H1 (cell line): ENCODE data around the gene GRXCR1. TPM values are rescaled to one million over a fixed set of nuclear protein-coding genes. Genes with fewer than 3 reads are reported as not detected.

Experiments
- CTCF ChIA-PET: fragments of 300-600 bp; sonication (Branson Sonifier 250); formaldehyde crosslinking; loops from one replicate; lab custom pipeline; 2021; ENCODE audit not compliant: partially characterized antibody; lab: Charles Lee
- POLR2A ChIA-PET: fragments of 300-600 bp; sonication (Branson Sonifier 250); formaldehyde crosslinking; loops from one replicate; lab custom pipeline; 2021; ENCODE audit warnings: inconsistent platforms; ENCODE audit not compliant: partially characterized antibody; lab: Charles Lee
- DNase-seq, 2 experiments: peaks; one replicate each; pipeline versions ENCODE4 v3.0.0 to v3.0.0-alpha.2; 2010 to 2022; ENCODE audit warnings: low spot score in 2 of 2, low read depth in 1 of 2, mixed read lengths in 1 of 2
- FAIRE-seq: peaks from 2 replicates; lab custom pipeline; 2011; peaks lifted over from hg19 to GRCh38; lab: Jason Lieb, UNC
- H2AFZ ChIP-seq: 2 replicates; pipeline ENCODE4 v1.8.1; 2012; ENCODE audit warnings: low read length, inconsistent platforms
- H2AK5ac ChIP-seq: 2 replicates; pipeline ENCODE4 v1.6.1; 2013; ENCODE audit warnings: low read depth, low read length
- H2BK120ac ChIP-seq: replicated peaks from 2 replicates; pipeline ENCODE3; 2013; ENCODE audit warnings: low read depth, low read length, inconsistent platforms
- H2BK12ac ChIP-seq: 2 replicates; pipeline ENCODE4 v1.6.1; 2013; ENCODE audit warnings: low read depth, low read length
- H2BK15ac ChIP-seq: 2 replicates; pipeline ENCODE4 v1.6.1; 2013; ENCODE audit warnings: low read length
- H2BK20ac ChIP-seq: 2 replicates; pipeline ENCODE4 v1.6.1; 2013; ENCODE audit warnings: low read length
- H2BK5ac ChIP-seq: 2 replicates; pipeline ENCODE4 v1.6.1; 2013; ENCODE audit warnings: low read depth, low read length
- H3K14ac ChIP-seq: 2 replicates; pipeline ENCODE4 v1.6.1; 2013; ENCODE audit warnings: inconsistent platforms; ENCODE audit not compliant: insufficient read length
- H3K18ac ChIP-seq: 2 replicates; pipeline ENCODE4 v1.6.1; 2013; ENCODE audit warnings: low read length; ENCODE audit errors: extremely low read depth
- H3K23ac ChIP-seq: 2 replicates; pipeline ENCODE4 v1.6.1; 2013; ENCODE audit warnings: inconsistent platforms; ENCODE audit not compliant: insufficient read length
- H3K23me2 ChIP-seq: 2 replicates; pipeline ENCODE4 v1.6.1; 2013; ENCODE audit warnings: low read depth, low read length
- H3K27ac ChIP-seq: 2 replicates; pipeline ENCODE4 v1.6.1; 2011; ENCODE audit warnings: low read depth, low read length, inconsistent platforms
- H3K27me3 ChIP-seq, 4 experiments: replicated peaks in 1 of 4; 1 replicate in 1 of 4; 2 replicates in 3 of 4; pipeline versions ENCODE4 v1.6.1 to v1.8.1; 2011 to 2013; ENCODE audit warnings: low read length in 3 of 4, mild to moderate bottlenecking in 3 of 4, inconsistent platforms in 2 of 4, mixed read lengths in 2 of 4, moderate library complexity in 1 of 4; ENCODE audit not compliant: control insufficient read depth in 3 of 4, insufficient read depth in 3 of 4; ENCODE audit errors: extremely low read depth in 1 of 4
- H3K36me3 ChIP-seq, 4 experiments: 2 replicates each; pipeline versions ENCODE4 v1.6.1 to v1.8.1; 2011 to 2013; ENCODE audit warnings: mild to moderate bottlenecking in 4 of 4, low read length in 3 of 4, moderate library complexity in 2 of 4, control low read depth in 1 of 4, inconsistent platforms in 1 of 4; ENCODE audit not compliant: insufficient read depth in 4 of 4, control insufficient read depth in 2 of 4
- H3K4ac ChIP-seq: replicated peaks from 2 replicates; pipeline ENCODE3; 2013; ENCODE audit warnings: low read length, low read depth, mixed read lengths, inconsistent platforms; ENCODE audit not compliant: insufficient read length
- H3K4me1 ChIP-seq, 4 experiments: replicated peaks in 1 of 4; 1 replicate in 1 of 4; 2 replicates in 3 of 4; pipeline versions ENCODE4 v1.6.1 to v1.8.1; 2011 to 2013; ENCODE audit warnings: low read length in 3 of 4, inconsistent platforms in 2 of 4, mixed read lengths in 1 of 4; ENCODE audit not compliant: insufficient read depth in 4 of 4, control insufficient read depth in 3 of 4
- H3K4me2 ChIP-seq, 2 experiments: 2 replicates each; pipeline versions ENCODE4 v1.6.1 to v1.8.1; 2011 to 2013; ENCODE audit warnings: low read depth in 2 of 2, low read length in 2 of 2, control low read depth in 1 of 2, inconsistent platforms in 1 of 2, mild to moderate bottlenecking in 1 of 2; ENCODE audit not compliant: insufficient read depth in 1 of 2
- H3K4me3 ChIP-seq, 4 experiments: fragments of 200-600, 300-600 bp in 1 of 4; sonication (generic), shearing (Covaris generic), sonication (Bioruptor Twin) in 1 of 4; 2 replicates each; pipeline versions ENCODE4 v1.5.1 to v1.8.1; 2011 to 2016; ENCODE audit warnings: low read length in 4 of 4, low read depth in 3 of 4, control low read depth in 2 of 4, inconsistent platforms in 2 of 4, mild to moderate bottlenecking in 2 of 4, mixed read lengths in 1 of 4, moderate library complexity in 1 of 4; ENCODE audit not compliant: insufficient read depth in 2 of 4; ENCODE audit errors: extremely low read depth in 1 of 4
- H3K56ac ChIP-seq: replicated peaks from 2 replicates; pipeline ENCODE3; 2013; ENCODE audit warnings: low read depth, mild to moderate bottlenecking, mixed read lengths, low read length, inconsistent platforms; ENCODE audit not compliant: insufficient read length
- H3K79me1 ChIP-seq: 2 replicates; pipeline ENCODE4 v1.6.1; 2013; ENCODE audit warnings: low read depth, low read length, control low read depth
- H3K79me2 ChIP-seq, 2 experiments: 2 replicates each; pipeline versions ENCODE4 v1.6.1 to v1.8.1; 2012 to 2013; ENCODE audit warnings: low read length in 2 of 2, mild to moderate bottlenecking in 2 of 2, inconsistent platforms in 1 of 2; ENCODE audit not compliant: insufficient read depth in 2 of 2, control insufficient read depth in 1 of 2
- H3K9ac ChIP-seq, 4 experiments: replicated peaks in 1 of 4; 1 replicate in 1 of 4; 2 replicates in 3 of 4; pipeline versions ENCODE4 v1.6.1 to v1.8.1; 2011 to 2013; ENCODE audit warnings: low read depth in 3 of 4, low read length in 3 of 4, control low read depth in 2 of 4, mild to moderate bottlenecking in 2 of 4, moderate library complexity in 2 of 4, inconsistent platforms in 1 of 4; ENCODE audit errors: extremely low read depth in 1 of 4
- H3K9me3 ChIP-seq, 2 experiments: 2 replicates each; pipeline versions ENCODE4 v1.6.1 to v1.8.1; 2012 to 2013; ENCODE audit warnings: mild to moderate bottlenecking in 2 of 2, moderate library complexity in 2 of 2, control low read depth in 1 of 2, inconsistent platforms in 1 of 2, low read depth in 1 of 2, low read length in 1 of 2, mixed read lengths in 1 of 2; ENCODE audit not compliant: insufficient read depth in 2 of 2
- H4K20me1 ChIP-seq, 2 experiments: replicated peaks in 1 of 2; 2 replicates each; pipeline versions ENCODE3 to v1.8.1; 2011 to 2013; ENCODE audit warnings: inconsistent platforms in 2 of 2, low read length in 2 of 2, mild to moderate bottlenecking in 1 of 2; ENCODE audit not compliant: insufficient read depth in 2 of 2, control insufficient read depth in 1 of 2
- H4K5ac ChIP-seq: 2 replicates; pipeline ENCODE4 v1.6.1; 2013; ENCODE audit warnings: low read length, low read depth, mixed read lengths, inconsistent platforms; ENCODE audit not compliant: insufficient read length
- H4K8ac ChIP-seq: 2 replicates; pipeline ENCODE4 v1.8.0; 2013; ENCODE audit warnings: mild to moderate bottlenecking, moderate library complexity, low read length, inconsistent platforms; ENCODE audit not compliant: insufficient read depth; ENCODE audit errors: extremely low read depth
- H4K91ac ChIP-seq: replicated peaks from 2 replicates; pipeline ENCODE3; 2013; ENCODE audit warnings: low read length, mixed read lengths, inconsistent platforms; ENCODE audit not compliant: insufficient read length
- EGR1 ChIP-seq: IDR thresholded peaks from 2 replicates; pipeline ENCODE4 v1.6.1; 2011; ENCODE audit warnings: low read depth, low read length, borderline replicate concordance
- PHF8 ChIP-seq: fragments of 200-600 bp; sonication (generic); conservative IDR thresholded peaks from 2 replicates; pipeline ENCODE4 v1.7.1; 2012; ENCODE audit warnings: low read depth, mild to moderate bottlenecking, inconsistent platforms, low read length, moderate library complexity
- POLR2AphosphoS5 ChIP-seq: IDR thresholded peaks from 2 replicates; pipeline ENCODE4 v1.6.1; 2011; ENCODE audit warnings: low read depth, low read length
- SIX5 ChIP-seq: IDR thresholded peaks from 2 replicates; pipeline ENCODE4 v1.6.1; 2011; ENCODE audit warnings: mild to moderate bottlenecking, low read depth, low read length
- TAF1 ChIP-seq: IDR thresholded peaks from 2 replicates; pipeline ENCODE4 v1.6.1; 2011; ENCODE audit warnings: mild to moderate bottlenecking, low read depth, low read length
- polyA plus RNA-seq, 7 experiments: library from polyadenylated mRNA; depleted of rRNA in 3 of 7; stranded (reverse) in 5 of 7; unstranded in 2 of 7; fragments of >200 nt in 5 of 7; fragments of 200-250 nt in 2 of 7; gene quantifications; 1 replicate in 5 of 7; 2 replicates in 1 of 7; 4 replicates in 1 of 7; pipeline versions ENCODE4 v1.2.1 to v1.2.3, GENCODE V29; 2011 to 2013; ENCODE audit warnings: missing spikeins in 2 of 7, mixed read lengths in 2 of 7
- total RNA-seq: library from RNA; stranded (reverse); fragmentation: NEBNext Ultra II Directional; extraction: Animal tissue kit (Norgen Biotek cat#: 25700); gene quantifications from 2 replicates; pipeline ENCODE4 v1.2.1, GENCODE V29; 2021

Gene GRXCR1
- total and polyA plus RNA-seq, 2 of the 8 experiments (the other 6 are each of a cell fraction or from before 2014, with no cell fraction given) = not detected

GRCh38 chr4:42928582-42928981, 36.1 kb downstream of the GRXCR1 start:
- no peaks in the 10 kb centered on the region for H4K20me1 ChIP-seq
- H3K79me1 ChIP-seq = no peaks in the 10 kb centered on the region
- H2AFZ ChIP-seq = no peak overlapping the region
- ChIA-PET POLR2A (no interaction called here), CTCF (no interaction called here)
- H3K4me3 ChIP-seq = no peak overlapping the region
- no peak overlapping the region for H2BK20ac ChIP-seq
- H3K4ac ChIP-seq = no peak overlapping the region
- H3K4me1 ChIP-seq = no peaks in the 10 kb centered on the region
- no peaks in the 10 kb centered on the region for H3K79me2 ChIP-seq
- H4K5ac ChIP-seq = no peak overlapping the region
- H3K56ac ChIP-seq = no peak overlapping the region
- no peaks in the 10 kb centered on the region for H3K27me3 ChIP-seq
- H3K27ac ChIP-seq = no peak overlapping the region
- no peak overlapping the region for H3K9ac ChIP-seq
- no peak overlapping the region for H2AK5ac ChIP-seq
- H3K23me2 ChIP-seq = no peaks in the 10 kb centered on the region; the same call in 1 of the 2 replicates
- H2BK15ac ChIP-seq = no peak overlapping the region
- no peak overlapping the region for H2BK5ac ChIP-seq
- H2BK120ac ChIP-seq = no peak overlapping the region
- H3K4me2 ChIP-seq = no peak overlapping the region
- DNase-seq (no peak), FAIRE-seq (no peak)
- no peaks in the 10 kb centered on the region for H3K36me3 ChIP-seq
- no peak overlapping the region for H2BK12ac ChIP-seq
- no peak overlapping the region for H3K18ac ChIP-seq
- no peak overlapping the region for H3K14ac ChIP-seq
- H3K9me3 ChIP-seq = no peaks in the 10 kb centered on the region
- no peak overlapping the region for H3K23ac ChIP-seq
- no peak overlapping the region for H4K8ac ChIP-seq
- no peak overlapping the region for H4K91ac ChIP-seq
- TF ChIP-seq POLR2AphosphoS5 = no peak
- TF ChIP-seq PHF8 = no peak
- no peak for TF ChIP-seq TAF1
- TF ChIP-seq SIX5 = no peak
- no peak for TF ChIP-seq EGR1
